ENCODE results near the gene NLRX1.
"Not testable (repeated sequence)": the region's sequence is repeated elsewhere in the genome, so short reads cannot be mapped to it uniquely, and the experiment has no call there.

Gene NLRX1

DNA sequence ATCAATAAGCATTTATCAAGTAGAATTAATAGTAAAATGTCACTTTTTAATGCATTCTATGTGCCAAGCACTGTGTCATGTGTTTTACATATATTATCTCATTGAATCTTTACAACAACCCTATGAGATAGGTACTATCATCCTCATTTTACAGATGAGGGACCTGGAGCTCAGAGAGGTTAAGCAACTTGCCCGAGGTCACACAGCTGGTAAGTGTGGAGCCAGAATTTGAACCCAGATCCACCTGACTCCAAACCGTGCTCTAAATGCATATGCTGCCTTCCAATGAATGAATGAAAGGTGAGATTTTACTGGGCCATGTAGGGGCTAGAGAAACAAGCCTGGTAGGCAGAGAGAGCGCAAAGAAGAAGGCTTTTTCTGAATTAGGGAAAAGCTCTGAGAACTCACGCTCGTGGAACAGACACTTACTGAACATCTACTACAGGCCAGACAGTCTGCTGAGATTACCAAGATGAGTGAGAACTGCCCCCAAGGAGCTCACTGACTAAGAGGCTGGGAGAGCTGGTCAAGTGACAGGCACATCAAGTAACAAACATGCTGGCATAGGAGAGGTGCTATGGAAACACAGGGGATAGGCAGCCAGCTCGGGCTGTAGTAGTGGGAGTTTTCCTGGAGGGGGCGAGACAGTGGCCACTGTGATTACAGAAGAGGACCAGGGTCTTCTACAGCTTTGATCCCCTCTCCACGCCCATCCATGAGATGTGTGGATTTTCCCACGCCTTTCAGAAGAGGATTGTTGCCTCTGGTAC, 15.3 kb upstream of the NLRX1 start:
- DNase-seq (ENCODE audit: low read depth, low spot score): no peak
- no peak overlapping the region for H3K27ac ChIP-seq

GRCh38 chr11:119154178-119154577, 14.3 kb upstream of the NLRX1 start:
- H3K27ac ChIP-seq: no peak overlapping the region
- DNase-seq (ENCODE audit: low read depth, low spot score): no peak

- no peak for DNase-seq (ENCODE audit: low read depth, low spot score)
- H3K27ac ChIP-seq: no peak overlapping the region
Measured at GRCh38 chr11:119155733-119156492, 12.6 kb upstream of the NLRX1 start.

DNA sequence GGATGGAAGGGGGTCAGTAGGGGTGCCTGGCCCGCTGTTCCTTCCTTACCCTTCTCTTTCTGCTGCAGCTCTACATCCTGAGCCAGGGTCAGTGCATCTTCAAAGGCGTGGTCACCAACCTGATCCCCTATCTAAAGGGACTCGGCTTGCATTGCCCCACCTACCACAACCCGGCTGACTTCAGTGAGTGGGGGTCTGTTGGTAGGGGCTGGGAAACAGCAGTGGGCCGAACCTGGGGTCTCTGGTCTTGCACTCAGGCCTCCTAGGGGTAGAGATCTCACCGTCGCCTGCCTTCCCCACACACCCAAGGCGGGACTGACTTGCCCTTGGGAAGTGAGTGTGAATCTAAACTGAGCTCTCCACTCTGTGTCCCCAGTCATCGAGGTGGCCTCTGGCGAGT, 12.0 kb upstream of the NLRX1 start:
- DNase-seq (ENCODE audit: low read depth, low spot score): no peak

DNA sequence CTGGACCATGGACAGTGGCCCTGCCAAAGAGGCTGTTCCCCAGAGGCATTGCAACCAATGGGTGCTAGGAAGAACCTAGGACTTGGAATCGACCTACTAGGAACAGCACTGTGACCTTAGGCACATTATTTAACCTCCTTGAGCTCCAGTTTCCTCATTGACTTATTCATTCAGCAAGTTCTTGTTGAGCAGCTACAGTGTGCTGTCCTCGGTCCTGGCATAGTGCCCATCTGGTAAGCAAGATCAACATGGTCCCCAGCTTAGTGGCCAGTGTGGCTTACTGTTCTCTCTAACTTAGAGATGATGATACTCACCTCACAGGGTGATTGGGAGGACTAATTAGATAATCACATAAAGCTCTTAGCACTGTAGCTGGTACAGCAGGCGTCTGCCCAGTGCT, 11.5 kb upstream of the NLRX1 start:
- no peak for DNase-seq (ENCODE audit: low read depth, low spot score)
- H3K27ac ChIP-seq: no peak overlapping the region

More for the DNA sequence above, 12.0 kb upstream of the NLRX1 start:
- H3K27ac ChIP-seq: no peak overlapping the region

DNA sequence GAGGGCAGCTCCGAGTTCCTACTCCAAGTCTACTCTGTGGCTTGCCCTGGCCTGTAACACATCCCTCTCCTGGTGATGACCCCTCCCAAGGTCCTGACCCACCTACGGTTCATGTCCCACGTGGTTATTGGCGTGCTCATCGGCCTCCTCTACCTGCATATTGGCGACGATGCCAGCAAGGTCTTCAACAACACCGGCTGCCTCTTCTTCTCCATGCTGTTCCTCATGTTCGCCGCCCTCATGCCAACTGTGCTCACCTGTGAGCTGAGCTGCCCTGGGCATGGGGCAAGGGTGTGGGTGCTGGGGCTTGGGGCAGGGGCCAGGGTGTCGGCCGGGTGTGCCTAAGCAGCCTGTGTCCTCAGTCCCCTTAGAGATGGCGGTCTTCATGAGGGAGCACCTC, 10.1 kb upstream of the NLRX1 start:
- no peak overlapping the region for H3K27ac ChIP-seq
- DNase-seq (ENCODE audit: low read depth, low spot score): no peak

GRCh38 chr11:119160151-119160550, 8.4 kb upstream of the NLRX1 start:
- no peak overlapping the region for H3K27ac ChIP-seq
- DNase-seq (ENCODE audit: low read depth, low spot score): no peak

DNA sequence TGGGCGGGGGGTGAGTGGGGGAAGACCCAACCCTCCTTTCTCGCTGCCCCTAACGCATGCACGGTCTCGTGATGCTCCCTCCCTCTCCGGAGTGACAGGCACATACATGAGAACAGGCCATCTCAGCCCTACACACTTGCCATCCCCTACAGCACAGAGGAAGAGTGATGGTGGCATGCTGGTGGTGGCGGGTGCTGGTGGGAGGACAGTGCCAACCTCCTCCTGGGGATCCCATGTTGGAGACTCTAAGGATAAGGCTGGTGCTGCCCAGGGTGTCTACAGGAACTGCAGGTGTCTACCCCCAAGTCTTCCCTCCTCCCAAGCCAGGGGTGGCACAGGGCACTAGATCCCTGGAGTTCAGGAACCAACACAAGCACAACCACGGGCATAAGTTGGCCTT, 6.7 kb upstream of the NLRX1 start:
- DNase-seq (ENCODE audit: low read depth, low spot score): no peak
- no peak overlapping the region for H3K27ac ChIP-seq

DNA sequence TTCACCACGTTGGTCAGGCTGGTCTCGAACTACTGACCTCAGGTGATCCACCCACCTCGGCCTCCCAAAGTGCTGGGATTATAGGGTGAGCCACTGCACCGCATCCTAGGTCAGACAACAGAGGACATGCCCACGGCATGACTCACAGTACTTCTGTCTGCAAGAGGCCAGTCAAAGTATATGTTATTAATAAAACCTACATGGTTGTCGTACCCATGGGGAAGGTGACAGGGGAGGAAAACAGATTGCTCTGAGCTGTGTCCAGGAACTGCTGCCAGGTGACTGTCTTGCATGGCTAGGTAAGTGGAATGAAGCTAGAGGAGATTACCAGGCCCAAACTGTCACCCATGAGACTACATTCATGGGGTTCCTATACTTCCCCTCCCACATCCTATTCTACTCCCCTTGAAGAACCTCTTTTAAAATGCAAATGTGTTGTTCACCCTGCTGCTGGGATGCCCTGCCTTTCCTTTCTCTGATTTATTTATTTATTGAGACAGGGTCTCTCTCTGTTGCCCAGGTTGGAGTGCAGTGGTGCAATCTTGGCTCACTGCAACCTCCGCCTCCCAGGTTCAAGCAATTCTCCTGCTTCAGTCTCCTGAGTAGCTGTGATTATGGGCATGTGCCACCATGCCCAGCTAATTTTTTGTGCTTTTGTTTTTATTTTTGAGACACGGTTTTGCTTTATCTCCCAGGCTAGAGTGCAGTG, 2.0 kb upstream of the NLRX1 start:
- DNase-seq (ENCODE audit: low read depth, low spot score): peak; percentile 60
- H3K27ac ChIP-seq: peak overlapping the region; percentile 89

GRCh38 chr11:119167077-119167458, 1.5 kb upstream of the NLRX1 start:
- H3K27ac ChIP-seq: peak overlapping the region; percentile 89
- DNase-seq (ENCODE audit: low read depth, low spot score): not testable (repeated sequence)

DNA sequence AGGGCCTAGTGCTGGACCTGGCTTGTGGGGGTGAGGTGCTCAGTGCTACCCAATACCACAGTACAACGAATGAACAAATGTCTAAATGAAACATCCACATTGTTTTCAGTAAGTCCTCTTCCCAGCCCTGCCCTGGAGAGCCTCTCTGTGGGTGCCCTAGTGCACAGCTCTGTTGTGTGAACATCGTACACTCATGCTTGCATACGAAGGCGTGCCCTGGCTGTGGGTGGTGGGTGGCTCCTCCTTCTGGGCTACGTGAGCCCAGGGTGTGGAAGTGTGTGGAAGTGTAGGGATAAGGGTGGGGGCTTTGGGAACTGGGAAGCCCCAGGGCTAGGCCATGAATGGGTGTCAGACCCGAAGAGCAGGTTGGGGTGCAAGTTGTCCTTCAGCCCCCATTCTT, 592 bp upstream of the NLRX1 start:
- peak; percentile 57 for DNase-seq (ENCODE audit: low read depth, low spot score)
- H3K27ac ChIP-seq: peak overlapping the region; percentile 89

- peak overlapping the region; percentile 89 for H3K27ac ChIP-seq
- no peak for DNase-seq (ENCODE audit: low read depth, low spot score)
Measured at GRCh38 chr11:119169282-119169719, 776 bp downstream of the NLRX1 start.

DNA sequence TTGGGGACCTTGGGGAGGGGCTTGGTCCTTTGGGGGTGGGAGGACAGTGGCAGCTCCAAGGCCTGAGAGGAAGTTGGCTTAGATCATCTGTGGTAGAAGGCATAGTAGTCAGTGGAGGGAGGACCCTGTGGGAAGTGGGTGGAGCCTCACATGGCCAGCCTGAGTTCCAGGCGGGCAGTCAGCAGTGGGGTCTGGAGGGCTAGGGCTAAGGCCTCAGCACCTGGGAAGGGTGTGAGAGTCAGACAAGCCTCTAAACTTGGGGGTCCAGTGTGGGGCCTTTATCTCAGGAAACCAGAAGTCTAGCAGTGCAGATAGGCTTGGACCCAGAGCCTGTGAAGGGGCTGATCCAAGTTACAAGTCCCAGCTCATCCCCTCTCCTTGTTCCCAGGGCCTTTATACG, 4.0 kb downstream of the NLRX1 start:
- H3K27ac ChIP-seq: no peak overlapping the region
- no peak for DNase-seq (ENCODE audit: low read depth, low spot score)

- no peak overlapping the region for H3K27ac ChIP-seq
- no peak for DNase-seq (ENCODE audit: low read depth, low spot score)
Measured at GRCh38 chr11:119173453-119173852, 4.9 kb downstream of the NLRX1 start.

GRCh38 chr11:119175493-119176077, 7.1 kb downstream of the NLRX1 start:
- H3K27ac ChIP-seq: no peak overlapping the region
- DNase-seq (ENCODE audit: low read depth, low spot score): no peak

GRCh38 chr11:119178166-119178680, 9.7 kb downstream of the NLRX1 start:
- no peak overlapping the region for H3K27ac ChIP-seq
- DNase-seq (ENCODE audit: low read depth, low spot score): no peak

DNA sequence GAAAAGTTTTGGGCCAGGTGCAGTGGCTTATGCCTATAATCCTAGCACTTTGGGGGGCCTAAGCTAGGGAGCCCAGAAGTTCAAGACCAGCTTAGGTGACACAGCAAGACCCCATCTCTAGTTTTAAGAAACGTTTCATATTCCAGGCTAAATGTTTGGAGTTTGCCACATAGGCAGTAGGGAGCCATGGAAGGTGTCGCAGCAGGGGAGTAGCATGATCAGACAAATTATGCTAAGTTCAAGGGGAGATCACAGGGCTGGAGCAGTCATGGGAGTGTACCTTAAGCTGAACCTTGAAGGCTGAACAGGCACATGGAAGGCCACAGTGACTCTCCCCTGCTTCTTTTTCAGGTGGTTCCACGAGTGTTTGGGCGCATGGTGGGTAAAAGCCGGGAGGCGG, 10.8 kb downstream of the NLRX1 start:
- DNase-seq (ENCODE audit: low read depth, low spot score): no peak
- H3K27ac ChIP-seq: no peak overlapping the region

GRCh38 chr11:119179983-119180382, 11.5 kb downstream of the NLRX1 start:
- DNase-seq (ENCODE audit: low read depth, low spot score): no peak
- no peak overlapping the region for H3K27ac ChIP-seq

DNA sequence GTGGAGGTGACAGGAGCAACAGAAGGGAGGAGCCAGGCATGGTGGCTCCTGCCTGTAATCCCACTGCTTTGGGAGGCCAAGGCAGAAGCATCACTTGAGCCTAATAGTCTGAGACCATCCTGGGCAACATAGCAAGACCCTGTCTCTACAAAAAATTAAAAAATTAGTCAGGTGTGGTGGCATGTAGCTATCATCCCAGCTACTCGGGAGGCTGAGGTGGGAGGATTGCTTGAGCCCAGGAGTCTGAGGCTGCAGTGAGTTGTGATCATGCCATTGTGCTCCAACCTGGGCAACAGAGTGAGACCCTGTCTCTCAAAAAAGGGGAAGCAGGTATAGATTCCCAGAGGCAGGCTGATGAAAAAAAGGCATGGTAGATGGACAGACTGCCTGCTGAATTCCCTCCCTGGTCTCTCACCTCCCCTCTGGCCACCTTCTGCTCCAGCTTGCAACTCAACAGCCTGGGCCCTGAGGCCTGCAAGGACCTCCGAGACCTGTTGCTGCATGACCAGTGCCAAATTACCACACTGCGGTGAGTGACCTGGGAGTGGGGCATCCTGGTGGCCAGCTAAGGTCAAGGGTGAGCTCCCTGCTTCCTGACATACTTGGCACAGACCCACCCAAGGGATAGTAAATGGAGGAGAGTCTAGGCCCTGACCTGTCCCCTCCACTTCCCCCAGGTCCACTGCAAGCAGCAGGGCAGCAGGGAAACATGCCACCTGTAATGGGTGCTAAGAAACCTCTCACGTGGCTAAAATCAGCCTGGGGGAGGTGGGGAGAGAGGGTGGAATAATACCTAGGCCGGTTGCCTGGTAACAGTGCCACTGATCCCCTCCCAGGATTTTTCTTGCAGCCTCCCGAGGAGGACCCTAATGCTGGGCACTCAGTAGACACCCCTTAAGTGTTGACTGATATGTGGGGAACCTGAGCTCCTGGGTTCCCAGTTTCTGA, 12.5 kb downstream of the NLRX1 start:
- H3K27ac ChIP-seq: no peak overlapping the region
- no peak for DNase-seq (ENCODE audit: low read depth, low spot score)
